ENCODE measurements around the gene MYL4.

The MYL4 gene

GRCh38 chr17:47272491-47272890 lies 63.3 kb downstream of the MYL4 start:
- DNase-seq (ENCODE audit: low spot score): no peak
- no peak for TF ChIP-seq CTCF (IDR thresholded peaks at IDR 0.05)
- H3K27ac ChIP-seq: peak overlapping the region in 1 of 2 donors; percentile 10
- H3K4me3 ChIP-seq: no peak overlapping the region

GRCh38 chr17:47273245-47273644 lies 64.1 kb downstream of the MYL4 start:
- peak overlapping the region; percentile 92 to 97 for H3K27ac ChIP-seq
- TF ChIP-seq CTCF (IDR thresholded peaks at IDR 0.05): no peak

More at GRCh38 chr17:47273245-47273644, 64.1 kb downstream of the MYL4 start:
- H3K4me3 ChIP-seq: no peak overlapping the region
- no peak for DNase-seq (ENCODE audit: low spot score)

Data from coronary artery (tissue), 2 donors.